Heart left ventricle (tissue), 16 donors: Measurements from ENCODE around the gene RAB24. TPM values are rescaled to one million over a fixed set of nuclear protein-coding genes. Genes with fewer than 3 reads are reported as not detected.

Experiments used
- ATAC-seq, 4 donors: fragments of 200-7000 bp; cut with Tn5 transposase; one replicate each; pipeline ENCODE4 v1.9.1; 2020 to 2022; ENCODE audit warnings: moderate library complexity in 4 of 4, mild to moderate bottlenecking in 3 of 4, moderate number of reproducible peaks in 1 of 4
- DNase-seq, 5 donors: peaks; one replicate each; pipeline ENCODE4 v3.0.0-alpha.2; 2020
- H3K27ac ChIP-seq, 12 donors: fragments of 200-600 bp; sonication (generic) in 4 of 12; one replicate each; pipeline versions ENCODE4 v1.5.0 to v1.8.0; 2016 to 2022; ENCODE audit warnings: mild to moderate bottlenecking in 2 of 12
- H3K27me3 ChIP-seq, 9 donors: fragments of 200-600 bp; sonication (generic) in 2 of 9; one replicate each; pipeline versions ENCODE4 v1.5.1 to v1.8.0; 2016 to 2022; ENCODE audit warnings: mild to moderate bottlenecking in 3 of 9
- H3K36me3 ChIP-seq, 9 donors: fragments of 200-600 bp; sonication (generic) in 2 of 9; one replicate each; pipeline versions ENCODE4 v1.5.0 to v1.8.0; 2018 to 2022; ENCODE audit warnings: mild to moderate bottlenecking in 2 of 9
- H3K4me1 ChIP-seq, 12 donors: fragments of 200-600 bp; sonication (generic) in 4 of 12; one replicate each; pipeline versions ENCODE4 v1.5.0 to v1.8.0; 2016 to 2022; ENCODE audit warnings: mild to moderate bottlenecking in 3 of 12
- H3K4me3 ChIP-seq, 12 donors: fragments of 200-600 bp; sonication (generic) in 4 of 12; one replicate each; pipeline versions ENCODE4 v1.5.0 to v1.8.0; 2017 to 2022; ENCODE audit warnings: mild to moderate bottlenecking in 9 of 12, moderate library complexity in 4 of 12
- H3K9me3 ChIP-seq, 12 donors: fragments of 200-600 bp; sonication (generic) in 4 of 12; one replicate each; pipeline versions ENCODE4 v1.5.0 to v1.8.0; 2016 to 2022; ENCODE audit warnings: mild to moderate bottlenecking in 1 of 12
- CTCF ChIP-seq, 12 donors: fragments of 200-600 bp; sonication (generic) in 4 of 12; IDR thresholded peaks; one replicate each; pipeline versions ENCODE4 v1.5.0 to v1.8.0; 2018 to 2022; ENCODE audit warnings: antibody characterized with exemption in 12 of 12, mild to moderate bottlenecking in 5 of 12
- POLR2A ChIP-seq, 2 donors: fragments of 450-650 bp; IDR thresholded peaks; one replicate each; pipeline ENCODE4 v1.6.1; 2017; ENCODE audit warnings: antibody characterized with exemption in 2 of 2, mild to moderate bottlenecking in 2 of 2, moderate library complexity in 2 of 2
- WGBS, 4 donors: extraction: QIAGEN DNeasy Blood & Tissue Kit in 2 of 4; methylation state at CpG; one replicate each; pipeline versions ENCODE4 v1.1.5 to v1.1.7; 2013 to 2018; 5-methylcytosine and 5-hydroxymethylcytosine counted together
- intact Hi-C, 10 donors: fragments of 100-400 bp; cut with DNase I; formaldehyde crosslinking; loops; one replicate each; pipeline versions ENCODE4 v1.11.1 to v1.14.2; 2022
- polyA plus RNA-seq, 2 donors: library from polyadenylated mRNA; stranded (reverse); fragments of 200-250 nt; gene quantifications; one replicate each; pipeline ENCODE4 v1.2.3, GENCODE V29; 2013
- total RNA-seq, 9 donors: library from RNA; depleted of rRNA in 2 of 9; stranded (reverse); fragments of >200 nt in 2 of 9; fragmentation: NEBNext Ultra II Directional in 3 of 9; extraction: Animal tissue kit (Norgen Biotek cat#: 25700) in 3 of 9; gene quantifications; one replicate each; pipeline versions ENCODE4 v1.1.0 to v1.2.4, GENCODE V29; 2016 to 2023
- donor health status: ischemic (EF 13 %, LVEDD 7.1; RV severe dilation, severe dysfunction).
- donor health status: healthy with polysubstance abuse.
- donor health status: DM: no; HTN: yes; CAD: no.
- donor health status: DM: no; HTN: no; CAD: no.
- donor health status: ischemic (EF 25% LVEDD 6.9; RV normal size, moderate dysfunction).
- donor health status: ischemic (EF 25% LVEDD 5.7; RV mildly dilated, moderate dysfunction).
- donor health status: healthy.
- donor health status: DM: yes; HTN: yes; CAD: no.
- donor health status: ischemic (EF 35%, LVEDD 5.7; RV mildly dilated, moderate dysfunction).
- donor health status: nonischemic (EF 11% LVEDD 7.7; RV severe dilation, severe dysfunction).
- donor health status: DM: yes; HTN: yes; CAD: no.
- donor health status: PGD.
- donor health status: ischemic (EF 29% LVEDD 5.4; RV normal size, mild dysfunction).
- donor health status: nonischemic (EF 23%, LVEDD 6.1; RV moderate dilation, normal function).

The RAB24 gene
- total and polyA plus RNA-seq, 11 donors = 11.6 to 28.3 (median 18.9) TPM

GRCh38 chr5:177300236-177300880 lies 3.2 kb downstream of the RAB24 start:
- DNase-seq (peak; percentile 66 to 82 (median 74)), ATAC-seq (peak; percentile 25 to 84 (median 54))
- H3K4me3 ChIP-seq = peak overlapping the region in 3 of 12 donors; percentile 0 to 99 (median 22)
- H3K27ac ChIP-seq = peak overlapping the region; percentile 16 to 93 (median 76)
- WGBS, 4 donors = 22 to 34% (median 27%) methylated on average over 3 to 4 of the region's 4 CpGs
- no peaks in the 10 kb centered on the region for H3K9me3 ChIP-seq
- intact Hi-C loops = loop anchor here in 6 of 10 donors (5.0 to 10.0 kb wide), 4 partner anchors 168 to 188 kb away; partner anchors contain the start of gene NSD1 (in 1 of the 6)
- H3K36me3 ChIP-seq = peaks cover 0 to 48% (median 17%) of the 10 kb centered on the region in 9 donors
- TF ChIP-seq POLR2A (IDR thresholded peaks at IDR 0.05) (peak in 1 of 2 donors; percentile 15), CTCF (IDR thresholded peaks at IDR 0.05) (peak in 5 of 12 donors; percentile 9 to 26 (median 22))
- H3K4me1 ChIP-seq = peaks cover 0 to 76% (median 60%) of the 10 kb centered on the region in 12 donors
- no peaks in the 10 kb centered on the region for H3K27me3 ChIP-seq

GRCh38 chr5:177299697-177300096 lies 3.8 kb downstream of the RAB24 start:
- DNase-seq (no peak), ATAC-seq (no peak)
- Histone ChIP-seq H3K4me3 (peak overlapping the region in 1 of 12 donors; percentile 18), H3K9me3 (no peaks in the 10 kb centered on the region), H3K4me1 (peaks cover 0 to 76% (median 55%) of the 10 kb centered on the region in 12 donors), H3K27me3 (no peaks in the 10 kb centered on the region), H3K27ac (peak overlapping the region; percentile 16 to 93 (median 76)), H3K36me3 (peaks cover 0 to 50% (median 19%) of the 10 kb centered on the region in 9 donors)
- TF ChIP-seq CTCF (IDR thresholded peaks at IDR 0.05) = no peak
- no peak for TF ChIP-seq POLR2A (IDR thresholded peaks at IDR 0.05)
- 70 to 78% (median 75%) methylated on average over 9 of the region's 9 CpGs for WGBS, 4 donors
- intact Hi-C loops = loop anchor here in 9 of 10 donors (5.0 to 10.0 kb wide), 4 partner anchors 167 to 187 kb away; partner anchors contain the start of gene NSD1 (in 1 of the 9)

GRCh38 chr5:177297922-177298321 lies 5.6 kb downstream of the RAB24 start:
- Histone ChIP-seq H3K4me1 (peaks cover 0 to 68% (median 49%) of the 10 kb centered on the region in 12 donors), H3K27ac (no peak overlapping the region)
- 88 to 96% (median 91%) methylated on average over 2 of the region's 2 CpGs for WGBS, 4 donors

More at GRCh38 chr5:177297922-177298321, 5.6 kb downstream of the RAB24 start:
- Histone ChIP-seq H3K4me3 (no peak overlapping the region), H3K9me3 (no peaks in the 10 kb centered on the region), H3K36me3 (peaks cover 0 to 67% (median 37%) of the 10 kb centered on the region in 9 donors), H3K27me3 (no peaks in the 10 kb centered on the region)
- no peak for TF ChIP-seq CTCF (IDR thresholded peaks at IDR 0.05)
- TF ChIP-seq POLR2A (IDR thresholded peaks at IDR 0.05) = no peak
- DNase-seq (no peak), ATAC-seq (no peak)
- intact Hi-C loops = loop anchor here in 3 of 10 donors (5.0 to 10.0 kb wide), 2 partner anchors 183 to 186 kb away; no protein-coding TSS in a partner anchor
